ENCODE measurements around the gene USP5.

The USP5 gene

GRCh38 chr12:6826125-6826733 is 25.7 kb upstream of the USP5 start:
- DNase-seq: no peak

GRCh38 chr12:6826734-6827436 is 25.1 kb upstream of the USP5 start:
- DNase-seq: no peak

- DNase-seq: peak; percentile 65
Observed at GRCh38 chr12:6827437-6827911, 24.5 kb upstream of the USP5 start.

GRCh38 chr12:6827982-6828780 is 23.8 kb upstream of the USP5 start, which contains the start of gene P3H3:
Gene P3H3 (plus strand): TSS chr12:6828407. CDS start chr12:6828441, 34 bp downstream.
- no peak for DNase-seq

DNA sequence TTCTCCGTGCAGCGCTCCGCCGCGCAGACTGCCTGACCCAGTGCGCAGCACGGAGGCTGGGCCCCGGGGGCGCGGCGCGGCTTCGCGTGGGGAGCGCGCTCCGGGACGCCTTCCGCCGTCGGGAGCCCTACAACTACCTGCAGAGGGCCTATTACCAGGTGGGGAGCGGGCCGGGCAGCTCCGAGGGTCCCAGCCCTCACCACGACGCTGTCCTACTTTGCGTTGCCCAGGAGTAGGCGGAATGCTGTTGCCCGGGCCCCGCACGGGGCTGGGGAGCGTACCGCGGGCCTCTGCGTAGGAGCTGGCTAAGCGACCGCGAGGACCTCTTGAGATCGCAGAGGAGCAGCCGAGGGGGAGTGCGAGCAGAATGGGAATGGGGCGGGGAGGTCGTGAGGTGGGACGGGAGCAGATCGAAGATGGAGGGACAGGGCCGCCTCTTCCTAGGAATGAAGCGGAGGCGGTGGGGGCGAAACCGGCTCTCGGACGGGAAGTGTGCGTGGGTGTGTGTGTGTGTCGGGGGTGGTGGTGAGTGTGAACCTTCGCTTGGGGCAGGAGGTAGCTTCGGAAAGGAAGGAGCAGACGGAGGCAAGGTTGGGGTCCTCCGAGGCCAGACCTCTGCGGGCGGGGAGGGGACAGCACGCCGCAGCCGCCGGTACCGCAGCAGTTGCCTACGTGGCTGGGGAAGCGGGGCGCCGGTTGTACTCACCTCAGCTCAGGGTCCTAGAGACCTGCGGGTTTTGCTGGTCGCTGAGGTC is 23.0 kb upstream of the USP5 start:
- DNase-seq: peak; percentile 26

- peak; percentile 22 for DNase-seq
Observed at GRCh38 chr12:6829536-6830220, 22.3 kb upstream of the USP5 start.

DNA sequence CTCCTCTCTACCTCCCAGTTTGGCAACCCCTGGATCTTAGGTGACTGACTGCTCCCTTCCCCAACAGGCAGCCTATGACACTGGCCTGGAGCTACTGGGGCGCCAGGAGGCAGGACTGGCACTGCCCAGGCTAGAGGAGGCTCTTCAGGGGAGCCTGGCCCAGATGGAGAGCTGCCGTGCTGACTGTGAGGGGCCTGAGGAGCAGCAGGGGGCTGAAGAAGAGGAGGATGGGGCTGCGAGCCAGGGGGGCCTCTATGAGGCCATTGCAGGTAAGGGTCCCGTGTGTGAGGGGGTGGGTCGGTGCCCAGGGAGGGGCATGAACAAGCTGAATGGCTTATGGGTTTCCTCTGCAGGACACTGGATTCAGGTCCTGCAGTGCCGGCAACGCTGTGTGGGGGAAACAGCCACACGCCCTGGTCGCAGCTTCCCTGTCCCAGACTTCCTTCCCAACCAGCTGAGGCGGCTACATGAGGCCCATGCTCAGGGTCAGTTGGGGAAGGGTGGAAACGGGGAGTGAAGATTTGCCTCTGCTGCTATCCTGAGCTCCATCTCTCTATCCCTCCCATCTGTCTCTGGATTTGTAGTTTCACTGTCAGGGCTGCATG is 21.6 kb upstream of the USP5 start:
- DNase-seq: no peak

GRCh38 chr12:6830999-6831398 is 21.0 kb upstream of the USP5 start:
- no peak for DNase-seq

GRCh38 chr12:6831450-6831995 is 20.4 kb upstream of the USP5 start:
- no peak for DNase-seq

DNA sequence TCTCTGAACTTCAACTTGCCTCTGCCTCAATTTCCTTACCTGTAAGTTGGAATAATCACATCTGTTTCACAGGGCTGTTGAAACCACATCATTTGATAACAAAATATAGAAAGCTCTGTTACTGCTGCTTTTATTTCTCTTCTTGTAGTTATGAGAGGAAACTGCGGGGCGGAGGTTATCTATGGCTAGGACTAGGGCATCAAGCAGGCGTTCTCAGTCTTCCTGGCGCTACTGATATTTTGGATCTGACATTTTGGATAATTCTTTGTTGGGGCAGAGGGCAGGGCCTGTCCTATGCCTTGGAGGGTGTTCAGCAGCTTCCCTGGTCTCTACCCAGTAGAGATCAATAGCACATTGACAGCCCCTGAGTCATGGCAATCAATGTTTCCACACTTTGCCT is 19.8 kb upstream of the USP5 start:
- no peak for DNase-seq

- DNase-seq: no peak
Observed at GRCh38 chr12:6833189-6833890, 18.6 kb upstream of the USP5 start.

GRCh38 chr12:6834254-6834653 is 17.7 kb upstream of the USP5 start:
- no peak for DNase-seq

GRCh38 chr12:6834873-6835272 is 17.1 kb upstream of the USP5 start:
- no peak for DNase-seq

DNA sequence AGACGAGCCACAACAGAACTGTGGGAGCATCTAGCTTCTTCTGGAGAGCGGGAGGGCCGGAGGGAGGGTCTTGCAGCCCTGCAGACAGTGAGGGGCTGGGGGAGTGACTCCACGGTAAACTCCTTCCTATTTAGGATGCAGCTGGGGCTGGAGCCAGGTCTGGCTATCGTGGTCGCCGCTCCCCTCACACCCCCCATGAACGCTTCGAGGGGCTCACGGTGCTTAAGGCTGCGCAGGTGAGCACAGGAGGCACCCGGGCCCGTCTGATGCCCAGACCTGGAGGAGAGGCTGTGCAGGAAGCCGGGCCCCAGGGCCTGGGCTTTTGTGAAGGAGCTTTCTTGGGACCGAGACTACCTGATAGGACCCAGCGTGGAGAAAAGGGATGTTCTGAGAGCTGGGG is 15.1 kb upstream of the USP5 start:
- DNase-seq: no peak

- DNase-seq: no peak
Observed at GRCh38 chr12:6837370-6838060, 14.4 kb upstream of the USP5 start.

DNA sequence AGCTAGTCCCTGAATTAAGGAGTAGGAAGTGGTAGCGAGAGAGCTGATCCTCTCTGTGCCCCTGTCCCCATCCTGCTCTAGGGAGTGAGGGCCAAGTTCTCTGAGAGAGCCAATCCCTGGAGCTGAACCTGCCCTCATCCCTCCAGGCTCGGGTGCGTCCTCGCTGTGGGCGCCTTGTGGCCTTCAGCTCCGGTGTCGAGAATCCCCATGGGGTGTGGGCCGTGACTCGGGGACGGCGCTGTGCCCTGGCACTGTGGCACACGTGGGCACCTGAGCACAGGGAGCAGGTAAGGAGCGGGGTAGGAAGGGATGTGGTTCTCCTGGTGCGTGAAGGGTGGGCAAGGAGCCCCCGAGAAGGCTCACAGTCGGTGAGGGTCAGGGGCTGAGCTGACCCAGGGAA is 13.1 kb upstream of the USP5 start:
- DNase-seq: no peak

DNA sequence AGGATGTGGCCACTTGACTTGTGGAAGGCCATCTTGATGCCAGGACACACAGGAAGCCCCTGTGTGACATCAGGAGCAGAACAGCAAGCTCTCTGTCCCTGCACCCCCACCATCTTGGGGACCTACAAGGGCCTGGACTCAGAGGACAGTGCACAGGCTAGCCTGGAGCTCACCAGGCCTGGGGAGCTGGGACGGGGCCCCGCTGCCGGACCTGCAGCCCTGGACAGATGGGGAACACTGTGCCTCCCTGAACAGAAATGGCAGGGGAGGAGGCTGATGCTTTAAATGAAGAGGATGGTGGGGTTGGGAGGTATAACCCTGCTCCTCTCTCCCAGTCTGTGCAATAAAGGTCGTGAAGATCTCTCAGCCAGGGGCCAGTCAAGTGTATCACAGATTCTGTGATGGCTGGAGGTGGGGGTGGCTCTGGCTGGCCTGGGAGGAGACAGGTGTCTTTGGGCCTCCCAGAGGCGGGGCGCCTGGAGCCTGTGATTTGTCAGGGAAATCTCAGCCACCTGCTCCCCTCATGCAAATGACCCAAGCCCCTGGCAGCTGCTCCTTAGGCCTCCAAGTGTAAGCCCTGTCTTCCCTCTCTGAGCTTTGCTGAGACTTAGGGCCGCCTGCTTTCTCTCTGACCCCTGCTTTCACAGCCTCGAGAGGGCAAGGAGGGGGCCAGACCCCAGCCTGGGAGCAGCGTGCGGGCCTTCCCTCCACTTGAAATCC is 12.3 kb upstream of the USP5 start:
- DNase-seq: no peak

GRCh38 chr12:6840330-6840729 is 11.6 kb upstream of the USP5 start:
- DNase-seq: peak; percentile 33

GRCh38 chr12:6840761-6841515 is 11.0 kb upstream of the USP5 start, which contains the start of gene GNB3:
Gene GNB3 (plus strand): TSS chr12:6840925. CDS start chr12:6841288, 363 bp downstream.
- no peak for DNase-seq
